HUES6 (cell line): ENCODE measurements around the gene ZNF444.
"Not testable (repeated sequence)": the region's sequence is repeated elsewhere in the genome, so short reads cannot be mapped to it uniquely, and the experiment has no call there.

ENCODE experiments used
- H3K27ac ChIP-seq: 2 replicates; pipeline ENCODE4 v1.7.0; 2013; ENCODE audit warnings: low read depth, mild to moderate bottlenecking, low read length, inconsistent platforms
- H3K27me3 ChIP-seq: 2 replicates; pipeline ENCODE4 v1.6.1; 2013; ENCODE audit warnings: low read length; ENCODE audit not compliant: control insufficient read depth, insufficient read depth
- H3K36me3 ChIP-seq: 2 replicates; pipeline ENCODE4 v1.6.1; 2013; ENCODE audit warnings: low read length; ENCODE audit not compliant: control insufficient read depth, insufficient read depth
- H3K4me1 ChIP-seq: 2 replicates; pipeline ENCODE4 v1.6.1; 2013; ENCODE audit warnings: low read length; ENCODE audit not compliant: control insufficient read depth, insufficient read depth
- H3K4me3 ChIP-seq: 2 replicates; pipeline ENCODE4 v1.5.1; 2013; ENCODE audit warnings: low read depth, low read length
- H3K9ac ChIP-seq: one replicate; pipeline ENCODE4 v1.6.1; 2013; ENCODE audit warnings: mild to moderate bottlenecking, low read length
- H3K9me3 ChIP-seq: 2 replicates; pipeline ENCODE4 v1.6.1; 2013; ENCODE audit warnings: low read depth, low read length; ENCODE audit not compliant: control insufficient read depth, insufficient read depth

The ZNF444 gene

DNA sequence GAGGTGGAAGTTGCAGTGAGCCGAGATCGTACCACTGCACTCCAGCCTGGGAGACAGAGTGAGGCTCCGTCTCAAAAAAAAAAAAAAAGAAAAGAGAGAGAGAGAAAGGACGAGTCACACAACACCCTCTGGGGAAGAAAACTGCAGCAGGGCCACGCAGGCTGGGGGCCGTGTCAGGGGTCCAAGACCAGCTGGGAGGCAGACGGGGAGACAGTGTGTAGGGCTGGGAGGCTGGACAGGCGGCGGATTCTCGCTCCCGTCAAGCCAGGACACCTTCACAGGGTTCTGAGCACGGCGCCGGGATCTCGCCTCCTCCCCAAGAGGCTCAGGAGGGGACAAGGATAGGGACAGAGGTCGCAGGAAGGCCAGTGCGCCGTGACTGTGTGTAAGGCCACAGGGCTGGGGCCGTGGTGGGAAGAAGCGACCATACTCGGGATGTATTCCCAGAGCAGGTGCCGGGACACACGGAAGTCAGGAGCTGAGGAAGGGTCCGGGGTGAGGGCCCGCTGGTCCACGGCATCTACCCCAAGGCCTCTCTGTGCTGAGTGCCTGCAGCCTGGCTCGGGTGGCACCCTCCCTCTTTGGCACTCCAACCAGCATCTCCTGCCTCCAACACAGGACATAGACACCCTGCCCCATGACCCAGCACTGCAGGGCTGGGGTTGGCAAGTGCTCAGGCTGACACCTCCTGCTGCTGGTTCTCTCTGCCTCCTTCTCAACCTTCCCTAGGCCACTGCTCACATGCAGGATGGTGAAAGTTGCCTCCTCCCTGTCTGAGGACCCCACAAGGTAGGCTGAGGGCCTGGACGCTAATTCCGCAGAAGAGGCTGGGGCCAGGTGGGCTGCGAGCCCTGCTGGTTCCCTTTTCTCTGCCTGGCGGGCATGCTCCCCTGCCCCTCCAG is 41.2 kb upstream of the ZNF444 start:
- Histone ChIP-seq H3K36me3 (peaks cover 58% of the 10 kb centered on the region), H3K9ac (no peak overlapping the region), H3K4me3 (no peak overlapping the region), H3K4me1 (no peaks in the 10 kb centered on the region), H3K9me3 (no peaks in the 10 kb centered on the region), H3K27me3 (no peaks in the 10 kb centered on the region), H3K27ac (no peak overlapping the region)

DNA sequence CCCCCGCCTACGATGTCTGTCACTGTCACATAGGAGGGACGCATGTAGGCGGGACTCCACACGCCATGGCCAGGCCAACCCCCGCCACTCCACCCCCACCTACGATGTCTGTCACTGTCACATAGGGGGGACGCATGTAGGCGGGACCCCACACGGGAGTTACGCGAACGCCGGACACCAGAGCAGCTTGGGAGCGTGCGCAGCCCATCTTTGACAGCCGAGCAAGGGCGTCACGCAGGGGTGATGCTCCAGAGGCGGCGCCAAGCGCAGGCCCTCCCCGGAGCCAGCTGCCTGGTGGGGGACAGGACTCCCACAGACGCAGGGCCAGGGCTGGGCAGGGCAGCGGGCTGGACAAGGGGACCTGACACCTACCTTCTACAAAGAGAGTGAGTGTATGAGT is 40.0 kb upstream of the ZNF444 start:
- peaks cover 6% of the 10 kb centered on the region; the same call in 1 of the 2 replicates for H3K4me1 ChIP-seq

DNA sequence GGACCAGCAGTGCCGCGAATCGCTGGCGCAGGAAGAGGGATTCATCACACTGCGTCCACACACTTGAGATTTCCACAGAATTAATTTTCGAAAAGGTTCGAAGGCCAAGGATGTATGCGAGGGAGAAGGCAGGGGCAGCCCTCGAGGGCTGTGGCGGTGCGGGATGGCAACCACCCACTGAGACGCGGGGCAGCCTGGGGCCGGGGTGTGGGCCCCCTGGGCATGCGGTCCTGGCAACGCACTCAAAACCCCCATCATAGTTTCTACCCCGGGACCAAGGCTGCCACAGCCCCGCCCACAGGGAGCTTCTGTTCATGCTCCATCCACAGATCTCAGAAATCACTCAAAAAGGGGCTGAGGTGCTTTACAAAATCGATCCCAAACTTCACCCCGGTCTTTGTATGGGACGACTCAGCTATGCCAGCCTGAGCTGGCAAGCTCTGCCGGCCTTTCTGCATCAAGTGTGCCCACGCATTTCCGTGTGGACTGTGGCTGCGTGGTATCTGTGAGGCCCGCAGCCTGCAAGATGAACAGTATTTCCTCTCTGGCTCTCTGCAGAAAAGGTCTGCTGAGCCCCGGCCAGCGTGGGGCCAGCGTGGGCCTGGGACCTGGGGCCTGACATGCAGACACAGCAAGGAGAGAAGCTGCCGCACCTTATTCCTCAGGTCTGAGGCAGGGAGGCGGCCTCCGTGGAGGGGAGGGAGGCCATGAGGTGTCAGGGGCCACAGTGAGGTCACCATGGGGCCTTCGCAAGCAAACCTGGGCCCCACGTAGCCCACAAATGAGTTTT is 39.1 kb upstream of the ZNF444 start:
- Histone ChIP-seq H3K36me3 (peaks cover 45% of the 10 kb centered on the region), H3K4me1 (peaks cover 15% of the 10 kb centered on the region)

More for the DNA sequence above, 40.0 kb upstream of the ZNF444 start:
- Histone ChIP-seq H3K27me3 (no peaks in the 10 kb centered on the region), H3K27ac (no peak overlapping the region), H3K36me3 (peaks cover 47% of the 10 kb centered on the region), H3K9ac (no peak overlapping the region), H3K4me3 (no peak overlapping the region), H3K9me3 (no peaks in the 10 kb centered on the region)

DNA sequence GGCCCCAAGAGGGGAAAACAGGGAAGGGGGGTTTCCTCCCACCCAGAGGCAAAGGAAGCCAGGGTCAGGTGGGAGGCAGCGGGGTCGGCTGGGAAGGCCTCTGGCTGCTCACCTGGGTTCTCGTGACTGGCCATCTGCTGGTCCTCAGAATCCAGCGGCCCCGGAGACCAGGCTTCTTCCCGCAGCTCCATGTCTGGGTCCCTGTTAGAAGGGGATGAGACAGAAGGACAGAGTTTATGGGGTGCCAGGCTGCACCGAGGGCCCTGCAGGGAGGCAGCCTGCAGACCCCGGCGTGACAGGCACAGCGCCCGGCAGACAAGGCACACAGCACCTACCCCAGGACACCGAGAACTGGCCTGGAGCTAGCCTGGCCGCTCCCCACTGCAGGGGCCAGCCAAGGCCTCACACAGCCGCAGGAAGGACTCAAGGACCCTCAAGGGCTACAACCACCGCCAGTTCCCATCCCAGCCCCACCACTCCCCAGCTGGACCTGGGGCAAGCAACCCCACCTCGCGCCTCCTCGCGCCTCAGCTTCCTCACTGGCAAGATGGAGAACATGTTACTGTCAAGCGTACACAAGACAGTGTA is 38.0 kb upstream of the ZNF444 start:
- Histone ChIP-seq H3K4me3 (no peak overlapping the region), H3K27ac (no peak overlapping the region), H3K27me3 (no peaks in the 10 kb centered on the region), H3K9me3 (no peaks in the 10 kb centered on the region), H3K4me1 (peaks cover 22% of the 10 kb centered on the region), H3K36me3 (peaks cover 41% of the 10 kb centered on the region), H3K9ac (peak overlapping the region; percentile 6)

More for the DNA sequence above, 39.1 kb upstream of the ZNF444 start:
- Histone ChIP-seq H3K4me3 (no peak overlapping the region), H3K9ac (no peak overlapping the region), H3K9me3 (no peaks in the 10 kb centered on the region), H3K27me3 (no peaks in the 10 kb centered on the region), H3K27ac (no peak overlapping the region)

DNA sequence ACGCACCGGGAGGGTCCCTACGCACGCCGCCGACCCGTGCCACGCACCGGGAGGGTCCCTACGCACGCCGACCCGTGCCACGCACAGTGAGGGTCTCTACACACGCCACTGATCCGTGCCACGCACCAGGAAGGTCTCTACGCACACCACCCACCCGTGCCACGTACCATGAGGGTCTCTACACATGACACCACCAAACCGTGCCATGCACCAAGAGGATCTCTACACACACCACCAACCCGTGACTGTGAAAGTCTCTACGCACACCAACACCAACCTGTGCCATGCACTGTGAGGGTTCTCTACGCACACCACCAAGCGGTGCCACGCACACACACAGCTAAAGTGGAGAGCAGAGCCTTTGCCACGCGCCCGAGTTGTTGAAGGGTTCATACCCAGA is 36.7 kb upstream of the ZNF444 start:
- H3K9me3 ChIP-seq: no peaks in the 10 kb centered on the region
- H3K27ac ChIP-seq: no peak overlapping the region
- H3K36me3 ChIP-seq: peaks cover 35% of the 10 kb centered on the region
- H3K4me3 ChIP-seq: no peak overlapping the region
- no peaks in the 10 kb centered on the region for H3K27me3 ChIP-seq
- peaks cover 34% of the 10 kb centered on the region for H3K4me1 ChIP-seq
- no peak overlapping the region for H3K9ac ChIP-seq

DNA sequence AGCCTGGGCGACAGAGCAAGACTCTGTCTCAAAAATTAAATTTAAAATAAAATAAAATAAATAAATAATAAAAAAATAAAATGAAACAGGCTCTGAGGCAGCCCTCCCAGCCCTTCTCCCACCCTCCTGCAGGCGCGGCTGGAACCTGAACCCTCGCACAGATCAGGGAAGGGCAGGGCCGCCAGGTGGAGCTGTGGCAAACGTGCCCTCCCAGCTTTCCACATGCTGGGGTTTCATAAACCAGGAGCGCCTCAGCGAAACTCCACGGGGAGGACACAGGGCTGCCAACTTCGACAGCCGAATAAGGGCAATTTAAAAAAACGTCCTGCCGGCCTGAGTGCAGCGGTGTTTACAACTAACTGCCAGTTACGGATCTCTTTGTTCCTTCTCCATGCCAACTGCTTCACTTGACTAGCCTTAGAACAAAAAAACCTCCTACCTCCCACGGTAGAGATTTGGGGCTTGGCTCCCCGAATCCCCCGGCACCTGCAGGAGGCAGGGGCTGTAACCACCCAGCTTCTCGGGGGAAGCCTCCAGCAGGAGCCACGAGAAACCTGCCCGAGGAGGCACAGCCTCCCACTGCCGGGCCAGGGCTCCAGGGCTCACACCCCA is 35.9 kb upstream of the ZNF444 start:
- Histone ChIP-seq H3K4me3 (no peak overlapping the region), H3K27me3 (no peaks in the 10 kb centered on the region), H3K9ac (peak overlapping the region; percentile 52), H3K4me1 (peaks cover 34% of the 10 kb centered on the region), H3K9me3 (no peaks in the 10 kb centered on the region), H3K36me3 (peaks cover 29% of the 10 kb centered on the region), H3K27ac (no peak overlapping the region)

DNA sequence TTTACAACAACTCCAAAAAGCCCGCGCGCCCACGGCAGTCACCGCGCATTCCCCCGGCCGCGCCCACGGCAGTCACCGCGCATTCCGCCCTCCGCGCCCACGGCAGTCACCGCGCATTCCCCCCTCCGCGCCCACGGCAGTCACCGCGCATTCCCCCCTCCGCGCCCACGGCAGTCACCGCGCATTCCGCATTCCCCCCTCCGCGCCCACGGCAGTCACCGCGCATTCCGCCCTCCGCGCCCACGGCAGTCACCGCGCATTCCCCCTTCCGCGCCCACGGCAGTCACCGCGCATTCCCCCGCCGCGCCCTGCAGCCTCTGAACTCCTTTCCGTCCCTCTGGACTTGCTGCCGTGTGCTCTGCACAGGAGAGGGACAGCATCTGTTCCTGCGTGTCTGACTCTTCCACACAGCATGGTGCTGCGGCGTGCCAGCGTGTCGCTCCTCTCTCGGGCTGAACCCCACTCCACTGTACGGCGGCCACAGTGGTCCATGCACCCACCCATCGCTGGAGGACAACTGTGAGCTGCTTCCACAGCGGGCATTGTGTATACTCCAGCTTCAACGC is 35.2 kb upstream of the ZNF444 start:
- Histone ChIP-seq H3K36me3 (peaks cover 25% of the 10 kb centered on the region), H3K4me1 (peaks cover 41% of the 10 kb centered on the region)
- H3K9me3 ChIP-seq, H3K4me3 ChIP-seq, H3K27ac ChIP-seq, H3K9ac ChIP-seq, H3K27me3 ChIP-seq: not testable (repeated sequence)

DNA sequence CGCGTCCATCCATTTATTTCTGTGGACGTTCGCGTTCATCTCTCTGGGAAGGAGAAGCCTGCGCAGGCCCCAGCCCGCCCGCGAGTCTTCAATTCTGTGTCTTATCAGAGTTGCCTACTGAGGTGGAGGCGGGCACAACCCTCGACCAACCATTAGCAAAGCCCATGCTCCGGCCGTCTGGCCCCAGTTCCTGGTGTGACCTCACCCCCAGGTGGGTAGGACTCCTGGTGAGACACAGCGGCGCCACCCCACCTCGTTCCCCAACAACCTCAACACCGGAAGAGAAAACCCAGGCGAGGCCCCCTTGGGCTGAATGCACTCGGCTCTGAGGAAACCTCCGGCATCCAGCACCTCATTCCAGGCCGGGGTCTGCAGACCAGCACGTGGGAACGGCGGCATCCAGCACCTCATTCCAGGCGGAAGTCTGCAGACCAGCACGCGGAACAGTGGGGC is 34.7 kb upstream of the ZNF444 start:
- Histone ChIP-seq H3K4me3 (no peak overlapping the region), H3K9ac (peak overlapping the region; percentile 35), H3K9me3 (no peaks in the 10 kb centered on the region), H3K4me1 (peaks cover 46% of the 10 kb centered on the region), H3K27ac (no peak overlapping the region), H3K27me3 (no peaks in the 10 kb centered on the region), H3K36me3 (peaks cover 20% of the 10 kb centered on the region)

DNA sequence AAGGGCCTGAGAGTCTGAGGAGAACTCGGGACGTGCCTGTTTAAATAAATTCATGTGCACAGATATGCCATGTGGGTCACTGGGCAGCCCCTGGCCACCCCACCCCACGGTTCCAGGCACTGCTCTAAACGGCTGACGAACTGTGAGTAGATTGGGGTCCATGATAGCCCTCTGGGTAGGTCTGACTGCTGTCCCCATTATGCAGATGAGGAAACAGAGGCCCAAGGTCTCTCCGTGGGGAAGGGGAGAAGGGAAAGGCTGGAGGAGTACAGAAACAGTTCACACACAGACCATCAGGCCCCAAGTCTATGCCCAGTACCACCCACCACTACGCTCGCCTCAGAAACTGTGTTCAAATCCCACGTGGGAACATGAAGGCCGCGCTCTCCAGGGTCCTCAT is 34.1 kb upstream of the ZNF444 start:
- Histone ChIP-seq H3K4me1 (peaks cover 51% of the 10 kb centered on the region), H3K36me3 (peaks cover 14% of the 10 kb centered on the region), H3K27ac (no peak overlapping the region), H3K27me3 (no peaks in the 10 kb centered on the region), H3K9me3 (no peaks in the 10 kb centered on the region), H3K4me3 (no peak overlapping the region), H3K9ac (peak overlapping the region; percentile 35)

DNA sequence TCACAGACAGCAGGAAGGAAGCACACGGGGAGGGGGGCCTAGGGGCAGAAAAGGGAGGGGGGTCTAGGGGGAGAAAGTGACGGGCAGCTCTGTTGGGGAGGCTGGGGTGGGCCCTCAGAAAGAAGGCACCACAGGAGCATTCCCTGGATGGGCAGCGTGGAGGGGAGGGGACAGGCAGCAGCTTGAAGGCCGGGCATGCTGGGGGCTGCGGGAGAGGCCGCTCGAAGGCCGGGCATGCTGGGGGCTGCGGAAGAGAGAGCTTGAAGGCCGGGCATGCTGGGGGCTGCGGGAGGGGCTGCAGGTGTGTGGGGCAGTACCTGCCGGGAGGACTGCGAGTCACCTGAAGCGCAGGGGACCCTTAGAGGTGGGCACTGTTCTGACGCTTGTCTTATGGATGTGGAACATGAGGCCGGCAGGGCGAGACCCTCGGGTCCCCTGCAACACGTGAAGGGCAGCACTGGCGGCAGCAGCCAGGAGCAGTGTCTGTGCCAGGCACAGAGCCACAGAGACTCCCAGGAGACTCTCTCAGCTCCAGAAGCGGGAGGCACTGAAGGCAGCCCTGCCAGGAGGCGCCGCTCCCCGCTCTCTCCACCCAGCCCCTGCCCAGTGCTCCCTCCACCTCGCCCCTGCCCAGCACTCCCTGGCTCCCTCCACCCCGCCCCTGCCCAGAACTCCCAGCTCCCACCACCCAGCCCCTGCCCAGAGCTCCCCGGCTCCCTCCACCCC is 33.3 kb upstream of the ZNF444 start:
- Histone ChIP-seq H3K27ac (no peak overlapping the region), H3K36me3 (peaks cover 7% of the 10 kb centered on the region), H3K4me1 (peaks cover 58% of the 10 kb centered on the region), H3K9me3 (no peaks in the 10 kb centered on the region), H3K9ac (no peak overlapping the region), H3K4me3 (peak overlapping the region; percentile 17; the same call in 1 of the 2 replicates), H3K27me3 (no peaks in the 10 kb centered on the region)
